Activated naive CD8-positive, alpha-beta T cell (primary cell): ENCODE measurements around the gene TRAPPC13.
"Not testable (repeated sequence)": the region's sequence is repeated elsewhere in the genome, so short reads cannot be mapped to it uniquely, and the experiment has no call there.

Source experiments
- H3K27ac Mint-ChIP-seq: one replicate; pipeline ENCODE4 v1.8.0; 2021; ENCODE audit warnings: mixed read lengths
- H3K27me3 Mint-ChIP-seq: one replicate; pipeline ENCODE4 v1.8.0; 2021; ENCODE audit warnings: mixed read lengths
- H3K36me3 Mint-ChIP-seq: one replicate; pipeline ENCODE4 v1.8.0; 2021; ENCODE audit warnings: mixed read lengths
- H3K4me1 Mint-ChIP-seq: one replicate; pipeline ENCODE4 v1.8.0; 2021; ENCODE audit warnings: low read depth, mixed read lengths
- H3K4me3 Mint-ChIP-seq: one replicate; pipeline ENCODE4 v1.8.0; 2021; ENCODE audit warnings: mild to moderate bottlenecking, mixed read lengths
- H3K9me3 Mint-ChIP-seq: one replicate; pipeline ENCODE4 v1.8.0; 2021; ENCODE audit warnings: low read depth, mixed read lengths

Gene TRAPPC13

GRCh38 chr5:65651144-65651543, 26.3 kb downstream of the TRAPPC13 start:
- Mint-ChIP-seq H3K4me1 (no peaks in the 10 kb centered on the region), H3K36me3 (peaks cover 6% of the 10 kb centered on the region), H3K27ac (no peak overlapping the region), H3K4me3 (no peak overlapping the region), H3K27me3 (no peaks in the 10 kb centered on the region), H3K9me3 (no peaks in the 10 kb centered on the region)

- no peaks in the 10 kb centered on the region for H3K27me3 Mint-ChIP-seq
- H3K36me3 Mint-ChIP-seq: peaks cover 6% of the 10 kb centered on the region
- no peaks in the 10 kb centered on the region for H3K4me1 Mint-ChIP-seq
- no peak overlapping the region for H3K27ac Mint-ChIP-seq
- H3K9me3 Mint-ChIP-seq: no peaks in the 10 kb centered on the region
- no peak overlapping the region for H3K4me3 Mint-ChIP-seq
Measured at GRCh38 chr5:65654713-65655112, 29.9 kb downstream of the TRAPPC13 start.

GRCh38 chr5:65663804-65664521, 39.1 kb downstream of the TRAPPC13 start:
- H3K27ac Mint-ChIP-seq: peak overlapping the region; percentile 76
- no peaks in the 10 kb centered on the region for H3K27me3 Mint-ChIP-seq
- no peaks in the 10 kb centered on the region for H3K9me3 Mint-ChIP-seq
- H3K36me3 Mint-ChIP-seq: peaks cover 2% of the 10 kb centered on the region
- no peak overlapping the region for H3K4me3 Mint-ChIP-seq
- H3K4me1 Mint-ChIP-seq: peaks cover 2% of the 10 kb centered on the region

GRCh38 chr5:65668696-65669095, 43.9 kb downstream of the TRAPPC13 start:
- Mint-ChIP-seq H3K27ac (no peak overlapping the region), H3K4me3 (no peak overlapping the region), H3K27me3 (no peaks in the 10 kb centered on the region), H3K36me3 (no peaks in the 10 kb centered on the region), H3K9me3 (no peaks in the 10 kb centered on the region), H3K4me1 (no peaks in the 10 kb centered on the region)

- Mint-ChIP-seq H3K27ac (peak overlapping the region; percentile 50), H3K4me1 (peaks cover 33% of the 10 kb centered on the region), H3K27me3 (no peaks in the 10 kb centered on the region), H3K4me3 (no peak overlapping the region), H3K9me3 (no peaks in the 10 kb centered on the region), H3K36me3 (peaks cover 7% of the 10 kb centered on the region)
Measured at GRCh38 chr5:65672796-65673195, 48.0 kb downstream of the TRAPPC13 start.

- Mint-ChIP-seq H3K36me3 (peaks cover 14% of the 10 kb centered on the region), H3K4me1 (peaks cover 46% of the 10 kb centered on the region), H3K27me3 (no peaks in the 10 kb centered on the region), H3K9me3 (no peaks in the 10 kb centered on the region), H3K27ac (peak overlapping the region; percentile 86), H3K4me3 (no peak overlapping the region)
Measured at GRCh38 chr5:65674749-65675148, 49.9 kb downstream of the TRAPPC13 start.

- H3K27me3 Mint-ChIP-seq, H3K9me3 Mint-ChIP-seq: not testable (repeated sequence)
- H3K4me3 Mint-ChIP-seq: peak overlapping the region; percentile 12
- H3K4me1 Mint-ChIP-seq: peaks cover 53% of the 10 kb centered on the region
- H3K36me3 Mint-ChIP-seq: peaks cover 25% of the 10 kb centered on the region
- peak overlapping the region; percentile 86 for H3K27ac Mint-ChIP-seq
Measured at GRCh38 chr5:65676056-65676455, 51.2 kb downstream of the TRAPPC13 start.

- Mint-ChIP-seq H3K36me3 (peaks cover 38% of the 10 kb centered on the region), H3K9me3 (no peaks in the 10 kb centered on the region), H3K27ac (peak overlapping the region; percentile 4), H3K4me1 (peaks cover 38% of the 10 kb centered on the region), H3K27me3 (no peaks in the 10 kb centered on the region), H3K4me3 (no peak overlapping the region)
Measured at GRCh38 chr5:65682148-65682547, 57.3 kb downstream of the TRAPPC13 start.

GRCh38 chr5:65693121-65693520, 68.3 kb downstream of the TRAPPC13 start:
- peaks cover 7% of the 10 kb centered on the region for H3K4me1 Mint-ChIP-seq
- H3K4me3 Mint-ChIP-seq: no peak overlapping the region
- no peaks in the 10 kb centered on the region for H3K27me3 Mint-ChIP-seq
- no peaks in the 10 kb centered on the region for H3K9me3 Mint-ChIP-seq
- H3K36me3 Mint-ChIP-seq: peaks cover 10% of the 10 kb centered on the region
- H3K27ac Mint-ChIP-seq: no peak overlapping the region

GRCh38 chr5:65695162-65695755, 70.4 kb downstream of the TRAPPC13 start:
- no peak overlapping the region for H3K4me3 Mint-ChIP-seq
- H3K36me3 Mint-ChIP-seq: peaks cover 24% of the 10 kb centered on the region
- H3K27me3 Mint-ChIP-seq: no peaks in the 10 kb centered on the region
- H3K27ac Mint-ChIP-seq: no peak overlapping the region
- H3K9me3 Mint-ChIP-seq: no peaks in the 10 kb centered on the region
- H3K4me1 Mint-ChIP-seq: peaks cover 14% of the 10 kb centered on the region

- Mint-ChIP-seq H3K4me1 (peaks cover 13% of the 10 kb centered on the region), H3K9me3 (no peaks in the 10 kb centered on the region), H3K27ac (no peak overlapping the region), H3K4me3 (no peak overlapping the region), H3K36me3 (peaks cover 21% of the 10 kb centered on the region), H3K27me3 (no peaks in the 10 kb centered on the region)
Measured at GRCh38 chr5:65695896-65696295, 71.1 kb downstream of the TRAPPC13 start.

GRCh38 chr5:65696892-65697291, 72.1 kb downstream of the TRAPPC13 start:
- no peaks in the 10 kb centered on the region for H3K9me3 Mint-ChIP-seq
- no peak overlapping the region for H3K4me3 Mint-ChIP-seq
- peaks cover 11% of the 10 kb centered on the region for H3K4me1 Mint-ChIP-seq
- H3K27ac Mint-ChIP-seq: no peak overlapping the region
- H3K27me3 Mint-ChIP-seq: no peaks in the 10 kb centered on the region
- H3K36me3 Mint-ChIP-seq: peaks cover 19% of the 10 kb centered on the region

- Mint-ChIP-seq H3K4me1 (peaks cover 13% of the 10 kb centered on the region), H3K27ac (no peak overlapping the region), H3K9me3 (no peaks in the 10 kb centered on the region), H3K27me3 (no peaks in the 10 kb centered on the region), H3K36me3 (peaks cover 19% of the 10 kb centered on the region), H3K4me3 (no peak overlapping the region)
Measured at GRCh38 chr5:65699338-65699737, 74.5 kb downstream of the TRAPPC13 start.

- Mint-ChIP-seq H3K4me1 (peaks cover 15% of the 10 kb centered on the region), H3K4me3 (no peak overlapping the region), H3K36me3 (peaks cover 22% of the 10 kb centered on the region), H3K9me3 (no peaks in the 10 kb centered on the region), H3K27me3 (no peaks in the 10 kb centered on the region), H3K27ac (no peak overlapping the region)
Measured at GRCh38 chr5:65702036-65702435, 77.2 kb downstream of the TRAPPC13 start.

- H3K36me3 Mint-ChIP-seq: peaks cover 14% of the 10 kb centered on the region
- H3K9me3 Mint-ChIP-seq: no peaks in the 10 kb centered on the region
- H3K27me3 Mint-ChIP-seq: no peaks in the 10 kb centered on the region
- H3K4me3 Mint-ChIP-seq: no peak overlapping the region
- H3K4me1 Mint-ChIP-seq: peaks cover 9% of the 10 kb centered on the region
- peak overlapping the region; percentile 16 for H3K27ac Mint-ChIP-seq
Measured at GRCh38 chr5:65704621-65705239, 79.9 kb downstream of the TRAPPC13 start.
